ENCODE measurements around the gene FAM149B1. TPM values are rescaled to one million over a fixed set of nuclear protein-coding genes. Genes with fewer than 3 reads are reported as not detected.
A peak's percentile ranks its signal among the peaks of the same experiment; 100 is the strongest.

The FAM149B1 gene
- total RNA-seq, 1 experiment from 2014 or later: 14.1 TPM

DNA sequence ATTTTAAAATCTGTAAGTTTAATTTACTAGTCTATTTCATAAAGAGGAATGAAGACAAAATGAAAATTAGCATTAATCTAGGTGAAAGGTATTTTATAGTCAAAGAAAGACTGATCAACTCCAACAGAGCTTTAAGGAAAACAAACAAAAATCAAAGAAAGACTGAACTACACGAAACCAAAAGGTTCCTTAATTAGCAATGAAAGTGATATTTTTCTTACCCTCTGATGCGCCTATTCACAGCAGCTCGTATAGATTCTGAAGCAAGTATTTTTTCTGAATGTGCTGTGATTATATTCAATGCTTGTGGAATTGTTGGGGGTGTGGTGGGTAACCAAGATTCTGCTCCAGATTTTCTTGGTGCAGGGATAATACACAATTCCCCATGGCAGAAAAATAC is 11.9 kb upstream of the FAM149B1 start:
- Histone ChIP-seq H3K27me3 (replicated peaks; ENCODE audit: control insufficient read depth, insufficient read depth, low read length) (no peaks in the 10 kb centered on the region), H3K36me3 (ENCODE audit: control insufficient read depth, insufficient read depth, low read length) (peaks cover 2% of the 10 kb centered on the region), H3K4me1 (peaks cover 5% of the 10 kb centered on the region), H3K4me3 (ENCODE audit: low read depth, low read length) (no peak overlapping the region), H3K9me3 (no peaks in the 10 kb centered on the region)
- ChIA-PET CTCF (no interaction called here), POLR2A (no interaction called here)
- TF ChIP-seq, protein P1, sequence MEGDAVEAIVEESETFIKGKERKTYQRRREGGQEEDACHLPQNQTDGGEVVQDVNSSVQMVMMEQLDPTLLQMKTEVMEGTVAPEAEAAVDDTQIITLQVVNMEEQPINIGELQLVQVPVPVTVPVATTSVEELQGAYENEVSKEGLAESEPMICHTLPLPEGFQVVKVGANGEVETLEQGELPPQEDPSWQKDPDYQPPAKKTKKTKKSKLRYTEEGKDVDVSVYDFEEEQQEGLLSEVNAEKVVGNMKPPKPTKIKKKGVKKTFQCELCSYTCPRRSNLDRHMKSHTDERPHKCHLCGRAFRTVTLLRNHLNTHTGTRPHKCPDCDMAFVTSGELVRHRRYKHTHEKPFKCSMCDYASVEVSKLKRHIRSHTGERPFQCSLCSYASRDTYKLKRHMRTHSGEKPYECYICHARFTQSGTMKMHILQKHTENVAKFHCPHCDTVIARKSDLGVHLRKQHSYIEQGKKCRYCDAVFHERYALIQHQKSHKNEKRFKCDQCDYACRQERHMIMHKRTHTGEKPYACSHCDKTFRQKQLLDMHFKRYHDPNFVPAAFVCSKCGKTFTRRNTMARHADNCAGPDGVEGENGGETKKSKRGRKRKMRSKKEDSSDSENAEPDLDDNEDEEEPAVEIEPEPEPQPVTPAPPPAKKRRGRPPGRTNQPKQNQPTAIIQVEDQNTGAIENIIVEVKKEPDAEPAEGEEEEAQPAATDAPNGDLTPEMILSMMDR (IDR thresholded peaks at IDR 0.05; ENCODE audit: insufficient read depth in 1 of 2, low read depth in 1 of 2, low read length in 1 of 2, severe bottlenecking in 1 of 2, unreplicated experiment in 1 of 2): no peak
- no TSS peak for BruUV-seq (replicated peaks)
- H3K27me3 Mint-ChIP-seq (ENCODE audit: insufficient read depth, unreplicated experiment): no peaks in the 10 kb centered on the region
- peaks cover 10% of the 10 kb centered on the region for H3K4me1 Mint-ChIP-seq (ENCODE audit: low read depth, unreplicated experiment)
- intact Hi-C loops (cut with micrococcal nuclease; ENCODE audit: unreplicated experiment): no loop called here
- H3K36me3 Mint-ChIP-seq (ENCODE audit: insufficient read depth, unreplicated experiment): peaks cover 65% of the 10 kb centered on the region
- no peak overlapping the region for H3K27ac Mint-ChIP-seq (ENCODE audit: unreplicated experiment)
- H3K9me3 Mint-ChIP-seq (ENCODE audit: unreplicated experiment): no peaks in the 10 kb centered on the region
- no peak for DNase-seq
- no peak overlapping the region for H3K4me3 Mint-ChIP-seq (ENCODE audit: unreplicated experiment)

DNA sequence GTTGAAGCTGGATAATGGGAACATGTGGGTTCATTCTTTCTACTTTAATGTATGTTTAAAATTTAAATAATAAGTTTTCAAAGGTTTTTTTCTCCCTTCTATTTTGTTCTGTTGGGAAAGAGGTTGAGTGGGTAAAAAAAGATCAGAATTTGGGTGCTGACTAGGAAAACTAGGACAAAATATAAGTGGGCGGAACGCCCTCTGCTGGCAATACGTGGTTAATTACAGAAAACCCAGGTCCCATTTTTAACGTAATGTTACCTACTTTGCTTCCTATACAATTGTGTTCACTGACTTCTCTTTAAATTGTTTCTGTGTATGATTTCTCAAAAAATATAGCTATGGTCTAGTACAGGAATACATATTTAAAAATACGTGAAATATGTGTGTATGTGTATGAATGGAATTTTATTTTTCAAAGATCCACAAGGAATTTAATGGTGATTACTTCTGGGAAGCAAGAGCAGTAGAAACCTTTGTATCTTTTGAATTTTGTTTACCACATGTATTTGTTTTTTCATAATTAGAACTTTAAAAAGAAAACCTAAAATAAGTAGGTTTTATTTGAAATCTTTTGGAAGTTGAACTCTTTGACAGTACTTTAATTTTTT is 8.8 kb upstream of the FAM149B1 start:
- ChIA-PET POLR2A (interaction anchor here (0.6 to 0.7 kb wide), 2 partner anchors 9 to 14 kb away, joined by 3 to 5 read pairs; partner anchors contain the start of genes ECD and FAM149B1), CTCF (interaction anchor here (2.2 kb wide), 1 partner anchor 63 kb away, joined by 22 read pairs; the partner anchor contains the start of gene P4HA1)
- TSS peak; percentile 12 for BruUV-seq (replicated peaks)
- TF ChIP-seq, protein P1 (IDR thresholded peaks at IDR 0.05; ENCODE audit: insufficient read depth in 1 of 2, low read depth in 1 of 2, low read length in 1 of 2, severe bottlenecking in 1 of 2, unreplicated experiment in 1 of 2): peak; percentile 89
- no peaks in the 10 kb centered on the region for H3K27me3 ChIP-seq (replicated peaks; ENCODE audit: control insufficient read depth, insufficient read depth, low read length)
- no peak overlapping the region for H3K27ac Mint-ChIP-seq (ENCODE audit: unreplicated experiment)
- peaks cover 14% of the 10 kb centered on the region for H3K4me1 Mint-ChIP-seq (ENCODE audit: low read depth, unreplicated experiment)
- peak; percentile 59 to 80 for DNase-seq
- no peaks in the 10 kb centered on the region for H3K9me3 ChIP-seq
- H3K4me3 Mint-ChIP-seq (ENCODE audit: unreplicated experiment): no peak overlapping the region
- H3K27me3 Mint-ChIP-seq (ENCODE audit: insufficient read depth, unreplicated experiment): no peaks in the 10 kb centered on the region
- H3K4me1 ChIP-seq: peaks cover 5% of the 10 kb centered on the region
- intact Hi-C loops (cut with micrococcal nuclease; ENCODE audit: unreplicated experiment): loop anchor here (1.0 kb wide), 1 partner anchor 63 kb away; the partner anchor contains the start of gene P4HA1
- H3K36me3 ChIP-seq (ENCODE audit: control insufficient read depth, insufficient read depth, low read length): peaks cover 4% of the 10 kb centered on the region; the same call in 1 of the 2 replicates
- peaks cover 60% of the 10 kb centered on the region for H3K36me3 Mint-ChIP-seq (ENCODE audit: insufficient read depth, unreplicated experiment)
- no peak overlapping the region for H3K4me3 ChIP-seq (ENCODE audit: low read depth, low read length)
- H3K9me3 Mint-ChIP-seq (ENCODE audit: unreplicated experiment): no peaks in the 10 kb centered on the region

DNA sequence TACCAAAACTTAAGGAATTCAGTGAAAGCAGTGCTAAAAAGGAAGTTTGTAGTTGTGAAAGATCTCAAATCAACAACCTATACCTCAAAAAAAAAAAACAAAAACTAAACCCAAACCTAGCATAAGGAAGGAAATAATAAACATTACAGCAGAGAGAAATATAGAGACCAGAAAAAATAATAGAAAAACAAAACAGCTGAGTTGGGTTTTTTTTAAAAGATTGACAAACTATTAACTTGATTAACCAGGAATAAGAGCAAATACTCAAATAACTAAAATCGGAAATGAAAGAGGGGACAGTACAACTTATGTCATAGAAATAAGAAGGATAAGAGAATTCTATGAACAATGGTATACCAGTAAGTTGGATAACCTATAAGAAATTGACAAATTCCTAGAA is 6.8 kb upstream of the FAM149B1 start:
- H3K27ac Mint-ChIP-seq (ENCODE audit: unreplicated experiment): no peak overlapping the region
- H3K36me3 ChIP-seq (ENCODE audit: control insufficient read depth, insufficient read depth, low read length): peaks cover 4% of the 10 kb centered on the region; the same call in 1 of the 2 replicates
- POLR2A ChIA-PET: no interaction called here

More for the DNA sequence above, 6.8 kb upstream of the FAM149B1 start:
- no peak overlapping the region for H3K4me3 Mint-ChIP-seq (ENCODE audit: unreplicated experiment)
- BruUV-seq (replicated peaks): no TSS peak
- DNase-seq: no peak
- H3K36me3 Mint-ChIP-seq (ENCODE audit: insufficient read depth, unreplicated experiment): peaks cover 55% of the 10 kb centered on the region
- intact Hi-C loops (cut with micrococcal nuclease; ENCODE audit: unreplicated experiment): no loop called here
- CTCF ChIA-PET: interaction anchor here (1.0 to 1.2 kb wide), 2 partner anchors 50 to 65 kb away, joined by 3 read pairs; no protein-coding TSS in a partner anchor
- Histone ChIP-seq H3K4me3 (ENCODE audit: low read depth, low read length) (no peak overlapping the region), H3K27me3 (replicated peaks; ENCODE audit: control insufficient read depth, insufficient read depth, low read length) (no peaks in the 10 kb centered on the region), H3K4me1 (peaks cover 5% of the 10 kb centered on the region), H3K9me3 (no peaks in the 10 kb centered on the region)
- no peaks in the 10 kb centered on the region for H3K27me3 Mint-ChIP-seq (ENCODE audit: insufficient read depth, unreplicated experiment)
- TF ChIP-seq, protein P1 (IDR thresholded peaks at IDR 0.05; ENCODE audit: insufficient read depth in 1 of 2, low read depth in 1 of 2, low read length in 1 of 2, severe bottlenecking in 1 of 2, unreplicated experiment in 1 of 2): no peak
- H3K4me1 Mint-ChIP-seq (ENCODE audit: low read depth, unreplicated experiment): peaks cover 19% of the 10 kb centered on the region
- no peaks in the 10 kb centered on the region for H3K9me3 Mint-ChIP-seq (ENCODE audit: unreplicated experiment)
